ENCODE results near the gene RAB33B.
"Not testable (repeated sequence)": the region's sequence is repeated elsewhere in the genome, so short reads cannot be mapped to it uniquely, and the experiment has no call there.

The RAB33B gene

GRCh38 chr4:139454111-139455045 lies at the start of gene RAB33B:
Gene RAB33B, plus strand, starts transcription at chr4:139454121. Its CDS starts 75 bp downstream, at chr4:139454196.
- H3K4me2 ChIP-seq (ENCODE audit: low read length): peak within 1 kb of the TSS; percentile 97
- peaks cover 44% of the 10 kb centered on the region for H3K79me2 ChIP-seq (ENCODE audit: insufficient read depth, low read length)
- peak within 1 kb of the TSS; percentile 76 for H3K9ac ChIP-seq (ENCODE audit: low read length)
- no peaks in the 10 kb centered on the region for H4K20me1 ChIP-seq (ENCODE audit: insufficient read depth, low read length)
- no peaks in the 10 kb centered on the region for H3K36me3 ChIP-seq (ENCODE audit: insufficient read depth, low read length)
- no peaks in the 10 kb centered on the region for H3K9me3 ChIP-seq (ENCODE audit: low read length)
- peak within 1 kb of the TSS; percentile 85 for H3K27ac ChIP-seq (ENCODE audit: low read depth, low read length, poor library complexity, severe bottlenecking)
- peaks cover 44% of the 10 kb centered on the region for H3K4me1 ChIP-seq (ENCODE audit: insufficient read depth, low read length, severe bottlenecking)
- 0 out of 2 replicates have a peak within 1 kb of the TSS, but pooled peaks have one; percentile 5 for H2AFZ ChIP-seq (ENCODE audit: low read length)
- H3K9me2 ChIP-seq (ENCODE audit: low read depth, low read length): no peaks in the 10 kb centered on the region
- TF ChIP-seq CTCF (IDR thresholded peaks at IDR 0.05; ENCODE audit: low read length) (no peak), EZH2 (IDR thresholded peaks at IDR 0.05; ENCODE audit: borderline replicate concordance, low read length) (no peak)
- peak within 1 kb of the TSS; percentile 89 for H3K4me3 ChIP-seq (ENCODE audit: low read depth, low read length, poor library complexity, severe bottlenecking)
- H3F3A ChIP-seq (ENCODE audit: insufficient read depth, low read length): no peaks in the 10 kb centered on the region
- H3K27me3 ChIP-seq (ENCODE audit: insufficient read depth, low read length): no peaks in the 10 kb centered on the region

DNA sequence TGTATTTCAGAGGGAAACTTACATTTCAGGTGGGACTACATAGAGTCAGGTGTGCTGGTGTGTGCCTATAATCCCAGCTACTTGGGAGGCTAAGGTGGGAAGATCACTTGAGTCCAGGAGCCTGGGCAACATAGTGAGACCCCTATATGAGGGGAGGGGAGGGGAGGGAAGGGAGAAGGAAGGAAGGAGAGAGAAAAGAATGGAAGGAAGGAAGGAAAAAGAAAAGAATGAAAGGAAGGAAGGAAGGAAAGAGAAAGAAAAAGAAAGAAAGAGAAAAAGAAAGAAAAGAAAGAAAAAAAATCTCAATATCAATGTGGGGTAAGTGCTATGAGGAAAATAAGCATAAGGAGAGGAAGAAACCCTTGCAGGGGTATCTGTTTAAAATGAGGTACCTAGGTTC lies 43.6 kb upstream of the RAB33B start:
- H4K20me1 ChIP-seq (ENCODE audit: insufficient read depth, low read length): no peaks in the 10 kb centered on the region
- no peak overlapping the region for H3K9ac ChIP-seq (ENCODE audit: low read length)
- H3K4me1 ChIP-seq (ENCODE audit: insufficient read depth, low read length, severe bottlenecking): no peaks in the 10 kb centered on the region
- no peak for TF ChIP-seq EZH2 (IDR thresholded peaks at IDR 0.05; ENCODE audit: borderline replicate concordance, low read length)
- no peak for TF ChIP-seq CTCF (IDR thresholded peaks at IDR 0.05; ENCODE audit: low read length)
- H3K9me3 ChIP-seq (ENCODE audit: low read length): no peaks in the 10 kb centered on the region
- no peaks in the 10 kb centered on the region for H3K9me2 ChIP-seq (ENCODE audit: low read depth, low read length)
- H3K4me3 ChIP-seq (ENCODE audit: low read depth, low read length, poor library complexity, severe bottlenecking): no peak overlapping the region
- H3K27ac ChIP-seq (ENCODE audit: low read depth, low read length, poor library complexity, severe bottlenecking): no peak overlapping the region
- H2AFZ ChIP-seq (ENCODE audit: low read length): no peak overlapping the region
- H3K4me2 ChIP-seq (ENCODE audit: low read length): no peak overlapping the region
- H3K36me3 ChIP-seq (ENCODE audit: insufficient read depth, low read length): no peaks in the 10 kb centered on the region
- H3K27me3 ChIP-seq (ENCODE audit: insufficient read depth, low read length): no peaks in the 10 kb centered on the region
- H3K79me2 ChIP-seq (ENCODE audit: insufficient read depth, low read length): no peaks in the 10 kb centered on the region
- no peaks in the 10 kb centered on the region for H3F3A ChIP-seq (ENCODE audit: insufficient read depth, low read length)

DNA sequence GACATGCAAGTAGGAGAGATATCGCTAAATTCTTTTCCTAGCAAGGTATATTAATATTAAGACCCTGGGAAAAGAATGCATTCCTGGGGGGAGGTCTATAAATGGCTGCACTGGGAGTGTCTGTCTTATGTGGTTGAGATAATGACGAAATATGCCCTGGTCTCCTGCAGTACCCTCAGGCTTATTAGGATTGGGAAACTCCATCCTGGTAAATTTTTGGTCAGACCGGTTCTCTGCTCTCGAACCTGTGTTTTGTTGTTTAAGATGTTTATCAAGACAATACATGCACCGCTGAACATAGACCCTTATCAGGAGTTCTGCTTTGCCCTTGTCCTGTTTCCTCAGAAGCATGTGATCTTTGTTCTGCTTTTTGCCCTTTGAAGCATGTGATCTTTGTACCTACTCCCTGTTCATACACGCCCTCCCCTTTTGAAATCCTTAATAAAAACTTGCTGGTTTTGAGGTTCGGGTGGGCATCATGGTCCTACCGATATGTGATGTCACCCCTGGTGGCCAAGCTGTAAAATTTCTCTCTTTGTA lies 39.2 kb upstream of the RAB33B start:
- not testable (repeated sequence) for H3K4me1 ChIP-seq (ENCODE audit: insufficient read depth, low read length, severe bottlenecking); H3K4me2 ChIP-seq (ENCODE audit: low read length); H3K4me3 ChIP-seq (ENCODE audit: low read depth, low read length, poor library complexity, severe bottlenecking); H2AFZ ChIP-seq (ENCODE audit: low read length); H3F3A ChIP-seq (ENCODE audit: insufficient read depth, low read length); H3K27me3 ChIP-seq (ENCODE audit: insufficient read depth, low read length); H3K9me3 ChIP-seq (ENCODE audit: low read length); H4K20me1 ChIP-seq (ENCODE audit: insufficient read depth, low read length); H3K27ac ChIP-seq (ENCODE audit: low read depth, low read length, poor library complexity, severe bottlenecking); H3K9me2 ChIP-seq (ENCODE audit: low read depth, low read length); H3K36me3 ChIP-seq (ENCODE audit: insufficient read depth, low read length); H3K9ac ChIP-seq (ENCODE audit: low read length); H3K79me2 ChIP-seq (ENCODE audit: insufficient read depth, low read length)

All from OCI-LY1 (cell line).